ENCODE results near the gene GLT8D2. TPM values are rescaled to one million over a fixed set of nuclear protein-coding genes. Genes with fewer than 3 reads are reported as not detected.

The GLT8D2 gene
- total RNA-seq = 0.84 and 1.5 TPM in 2 replicates

DNA sequence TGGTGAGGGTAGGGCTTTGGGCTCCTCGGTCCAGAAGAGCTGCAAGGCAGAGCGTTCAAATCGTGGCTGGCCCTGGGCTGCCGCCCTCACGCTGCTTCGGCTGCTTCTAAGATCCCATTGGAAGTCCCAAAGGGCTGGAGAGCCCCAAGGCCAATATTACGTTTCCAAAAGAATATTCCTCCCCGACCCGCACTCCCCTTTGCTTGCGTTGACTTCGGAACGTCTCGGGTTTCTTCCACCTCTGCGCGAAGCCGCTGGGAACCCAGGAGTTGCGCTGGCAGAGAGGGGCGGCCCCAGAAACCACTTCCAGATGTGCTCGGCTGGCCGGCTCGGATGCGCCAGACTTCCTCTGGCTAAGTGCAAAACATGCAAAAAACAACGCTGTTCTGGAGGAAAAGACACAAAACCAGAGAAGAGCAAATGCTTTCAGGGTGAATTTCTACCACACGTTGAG lies at the start of gene GLT8D2:
GLT8D2 (minus strand) TSS at position 285 of the 454 bp plus-strand sequence. CDS start 30,539 bp downstream, outside the sequence.

GRCh38 chr12:104064031-104064841 lies 14.2 kb upstream of the GLT8D2 start, which contains the start of gene HCFC2:
Gene HCFC2, plus strand, starts transcription at chr12:104064531. Its CDS starts 30 bp downstream, at chr12:104064561.

DNA sequence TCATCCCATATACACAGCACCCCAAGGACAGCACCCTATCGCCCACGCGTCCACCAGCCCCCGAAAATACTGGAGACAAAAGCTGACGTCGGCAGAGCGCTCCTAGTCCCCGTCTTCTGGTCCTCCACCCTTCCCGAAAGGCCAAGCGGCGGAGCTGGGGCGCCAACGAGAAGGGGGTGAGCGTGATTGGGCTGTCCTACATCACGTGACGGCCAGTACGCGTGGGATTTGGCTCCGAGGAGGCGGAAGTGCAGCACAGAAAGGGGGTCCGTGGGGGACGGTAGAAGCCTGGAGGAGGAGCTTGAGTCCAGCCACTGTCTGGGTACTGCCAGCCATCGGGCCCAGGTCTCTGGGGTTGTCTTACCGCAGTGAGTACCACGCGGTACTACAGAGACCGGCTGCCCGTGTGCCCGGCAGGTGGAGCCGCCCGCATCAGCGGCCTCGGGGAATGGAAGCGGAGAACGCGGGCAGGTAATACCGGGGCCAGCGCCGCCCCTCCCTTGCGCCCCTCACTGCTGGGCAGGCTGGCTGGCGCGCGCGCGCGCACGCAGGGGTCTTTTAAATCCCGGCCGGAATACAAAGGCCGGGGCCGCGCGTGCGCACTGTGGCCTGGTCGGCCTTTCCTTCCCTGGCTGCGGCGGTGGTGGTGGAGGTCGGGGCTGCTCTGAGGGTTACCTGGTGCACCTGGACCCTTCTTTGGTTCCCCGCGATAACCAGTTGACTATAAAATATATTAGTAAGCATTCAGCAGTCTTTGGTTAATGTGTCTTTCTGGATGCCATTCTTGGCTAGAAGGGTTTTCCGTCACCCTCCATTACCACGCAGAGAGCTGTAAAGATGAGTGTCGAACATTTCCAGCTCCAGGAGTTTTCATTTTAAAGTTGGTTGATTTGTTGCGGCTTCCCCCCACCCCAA lies 84.1 kb downstream of the GLT8D2 start, which contains the start of gene TDG:
TDG (plus strand) TSS at position 283 of the 915 bp plus-strand sequence; CDS start at position 449, 166 bp downstream.

Other genes with a start within 250 kb of the GLT8D2 start
- gene NT5DC3, start 209.0 kb downstream of the GLT8D2 start, total RNA-seq = 3.5 and 3.9 TPM in 2 replicates
- gene HSP90B1, start 119.8 kb downstream of the GLT8D2 start, total RNA-seq = 664 and 669 TPM in 2 replicates
- gene TDG, start 84.3 kb downstream of the GLT8D2 start, total RNA-seq = 25.4 and 27.9 TPM in 2 replicates
- gene HCFC2, start 14.3 kb upstream of the GLT8D2 start, total RNA-seq = 8.3 and 12.9 TPM in 2 replicates
- gene NFYB, start 88.0 kb upstream of the GLT8D2 start, total RNA-seq = 11.4 and 12.1 TPM in 2 replicates
- gene TXNRD1, start 165.6 kb upstream of the GLT8D2 start, total RNA-seq = 856 and 899 TPM in 2 replicates

Data from mammary microvascular endothelial cell (primary cell).